Measurements from ENCODE around the gene NACC2. TPM values are rescaled to one million over a fixed set of nuclear protein-coding genes. Genes with fewer than 3 reads are reported as not detected.

The NACC2 gene
- total and polyA plus RNA-seq, 2 donors (not counting 1 experiment from before 2014, with no cell fraction given), result 12.3 to 18.2 TPM

DNA sequence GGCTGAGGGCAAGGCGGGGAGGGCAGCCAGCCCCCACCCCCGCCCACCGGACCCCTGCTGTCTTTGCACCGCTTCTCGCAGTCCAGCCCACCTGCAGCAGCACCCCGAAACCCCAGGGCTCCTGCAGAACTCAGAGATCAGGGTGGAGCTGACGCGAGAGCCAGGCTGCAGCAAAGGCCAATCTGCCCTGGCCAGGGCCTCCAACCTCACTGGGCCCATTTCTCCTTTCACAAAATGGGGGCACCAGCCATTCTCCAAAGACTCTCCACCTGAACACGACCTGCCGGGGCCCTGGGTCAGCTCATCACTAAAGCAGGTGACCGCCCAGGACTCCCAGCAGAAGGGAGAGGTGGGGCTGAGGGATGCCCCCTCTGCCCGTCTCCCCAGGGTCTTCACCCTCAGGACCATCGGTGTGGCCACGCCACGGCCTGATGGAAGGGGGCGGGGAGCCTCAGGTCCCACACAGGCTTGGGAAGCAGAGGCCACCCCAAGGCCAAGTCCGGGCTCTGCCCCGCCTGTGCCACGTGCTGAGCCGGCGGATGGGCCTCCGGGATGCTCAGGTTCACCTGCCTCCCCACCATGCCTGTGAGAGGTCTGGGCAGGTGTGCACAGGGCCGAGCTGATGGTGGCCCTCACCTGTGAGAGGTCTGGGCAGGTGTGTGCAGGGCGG lies 13.1 kb downstream of the NACC2 start:
- TF ChIP-seq, protein P1, sequence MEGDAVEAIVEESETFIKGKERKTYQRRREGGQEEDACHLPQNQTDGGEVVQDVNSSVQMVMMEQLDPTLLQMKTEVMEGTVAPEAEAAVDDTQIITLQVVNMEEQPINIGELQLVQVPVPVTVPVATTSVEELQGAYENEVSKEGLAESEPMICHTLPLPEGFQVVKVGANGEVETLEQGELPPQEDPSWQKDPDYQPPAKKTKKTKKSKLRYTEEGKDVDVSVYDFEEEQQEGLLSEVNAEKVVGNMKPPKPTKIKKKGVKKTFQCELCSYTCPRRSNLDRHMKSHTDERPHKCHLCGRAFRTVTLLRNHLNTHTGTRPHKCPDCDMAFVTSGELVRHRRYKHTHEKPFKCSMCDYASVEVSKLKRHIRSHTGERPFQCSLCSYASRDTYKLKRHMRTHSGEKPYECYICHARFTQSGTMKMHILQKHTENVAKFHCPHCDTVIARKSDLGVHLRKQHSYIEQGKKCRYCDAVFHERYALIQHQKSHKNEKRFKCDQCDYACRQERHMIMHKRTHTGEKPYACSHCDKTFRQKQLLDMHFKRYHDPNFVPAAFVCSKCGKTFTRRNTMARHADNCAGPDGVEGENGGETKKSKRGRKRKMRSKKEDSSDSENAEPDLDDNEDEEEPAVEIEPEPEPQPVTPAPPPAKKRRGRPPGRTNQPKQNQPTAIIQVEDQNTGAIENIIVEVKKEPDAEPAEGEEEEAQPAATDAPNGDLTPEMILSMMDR (conservative IDR thresholded peaks at IDR 0.05 in 1 of 2, IDR thresholded peaks at IDR 0.05 in 1 of 2; ENCODE audit: low read depth in 1 of 2, low read length in 2 of 2), result no peak
- no peak for TF ChIP-seq EZH2 (IDR thresholded peaks at IDR 0.05; ENCODE audit: low read length, missing control alignments)
- no peak overlapping the region for H3K4me2 ChIP-seq (ENCODE audit: extremely low read depth, insufficient read depth, low read length)
- H3K9me3 ChIP-seq (ENCODE audit: control insufficient read depth, insufficient read depth, low read depth, low read length), result no peaks in the 10 kb centered on the region
- no peaks in the 10 kb centered on the region for H3K4me1 ChIP-seq (ENCODE audit: control insufficient read depth, extremely low read depth, insufficient read depth, low read length)
- DNase-seq (ENCODE audit: low read depth in 2 of 2), result no peak
- no peak overlapping the region for H2AFZ ChIP-seq (ENCODE audit: low read length)
- no peaks in the 10 kb centered on the region for H4K20me1 ChIP-seq (ENCODE audit: control insufficient read depth, extremely low read depth, insufficient read depth, low read length)
- H3K27ac ChIP-seq (ENCODE audit: insufficient read depth, low read length), result no peak overlapping the region
- H3K27me3 ChIP-seq (ENCODE audit: control insufficient read depth, insufficient read depth, low read length), result no peaks in the 10 kb centered on the region
- no peak overlapping the region for H3K9ac ChIP-seq (ENCODE audit: insufficient read depth, low read length)
- H3K4me3 ChIP-seq (replicated peaks in 1 of 4; ENCODE audit: control extremely low read depth in 1 of 4, insufficient read depth in 1 of 4, low read depth in 3 of 4, low read length in 4 of 4), result no peak overlapping the region
- H3K79me2 ChIP-seq (ENCODE audit: control insufficient read depth, insufficient read depth, low read length), result peaks cover 44% of the 10 kb centered on the region
- H3K36me3 ChIP-seq (ENCODE audit: control insufficient read depth, insufficient read depth, low read length), result no peaks in the 10 kb centered on the region

DNA sequence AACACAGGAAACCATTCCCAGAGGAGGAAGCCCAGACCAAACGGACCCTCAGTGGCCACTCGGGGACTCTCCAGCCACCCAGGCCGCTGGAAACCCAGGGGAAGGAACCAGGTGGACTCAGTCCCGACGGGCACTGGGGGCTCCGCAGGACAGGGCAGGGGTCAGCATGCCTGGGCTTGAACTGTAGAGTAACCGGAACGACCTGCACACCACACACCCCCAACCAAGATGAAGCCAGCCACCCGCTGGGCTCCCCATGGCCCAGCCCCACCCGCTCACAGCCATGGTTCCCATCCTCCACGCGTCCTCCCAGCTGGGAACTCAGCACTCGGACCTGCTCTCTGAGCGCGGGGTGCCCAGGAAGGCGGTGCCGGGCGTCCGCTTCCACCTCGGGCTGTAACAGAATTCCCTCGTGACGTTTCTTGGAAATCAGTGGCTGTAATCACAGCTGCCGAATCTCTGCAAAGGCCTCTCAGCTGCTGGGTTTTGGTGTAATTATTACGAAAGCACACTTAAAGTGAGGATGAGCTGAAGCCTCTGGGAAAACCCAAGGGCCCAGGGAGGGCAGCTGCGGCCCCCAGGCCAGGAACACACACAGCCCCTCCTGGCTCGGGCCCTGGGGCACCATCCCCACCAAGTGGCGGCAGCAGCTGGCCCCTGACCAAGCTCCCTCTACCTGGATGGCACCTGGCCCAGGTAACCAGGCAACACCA lies 13.8 kb downstream of the NACC2 start:
- Histone ChIP-seq H3K4me2 (ENCODE audit: extremely low read depth, insufficient read depth, low read length) (no peak overlapping the region), H3K36me3 (ENCODE audit: control insufficient read depth, insufficient read depth, low read length) (no peaks in the 10 kb centered on the region), H3K9me3 (ENCODE audit: control insufficient read depth, insufficient read depth, low read depth, low read length) (no peaks in the 10 kb centered on the region), H3K27me3 (ENCODE audit: control insufficient read depth, insufficient read depth, low read length) (no peaks in the 10 kb centered on the region), H3K27ac (ENCODE audit: insufficient read depth, low read length) (peak overlapping the region; percentile 8), H3K4me1 (ENCODE audit: control insufficient read depth, extremely low read depth, insufficient read depth, low read length) (no peaks in the 10 kb centered on the region), H3K4me3 (replicated peaks in 1 of 4; ENCODE audit: control extremely low read depth in 1 of 4, insufficient read depth in 1 of 4, low read depth in 3 of 4, low read length in 4 of 4) (no peak overlapping the region), H3K9ac (ENCODE audit: insufficient read depth, low read length) (no peak overlapping the region), H2AFZ (ENCODE audit: low read length) (no peak overlapping the region), H3K79me2 (ENCODE audit: control insufficient read depth, insufficient read depth, low read length) (peaks cover 39% of the 10 kb centered on the region), H4K20me1 (ENCODE audit: control insufficient read depth, extremely low read depth, insufficient read depth, low read length) (no peaks in the 10 kb centered on the region)
- TF ChIP-seq EZH2 (IDR thresholded peaks at IDR 0.05; ENCODE audit: low read length, missing control alignments), result no peak
- TF ChIP-seq, protein P1 (conservative IDR thresholded peaks at IDR 0.05 in 1 of 2, IDR thresholded peaks at IDR 0.05 in 1 of 2; ENCODE audit: low read depth in 1 of 2, low read length in 2 of 2), result no peak
- DNase-seq (ENCODE audit: low read depth in 2 of 2), result peak in 1 of 2 donors; percentile 80

DNA sequence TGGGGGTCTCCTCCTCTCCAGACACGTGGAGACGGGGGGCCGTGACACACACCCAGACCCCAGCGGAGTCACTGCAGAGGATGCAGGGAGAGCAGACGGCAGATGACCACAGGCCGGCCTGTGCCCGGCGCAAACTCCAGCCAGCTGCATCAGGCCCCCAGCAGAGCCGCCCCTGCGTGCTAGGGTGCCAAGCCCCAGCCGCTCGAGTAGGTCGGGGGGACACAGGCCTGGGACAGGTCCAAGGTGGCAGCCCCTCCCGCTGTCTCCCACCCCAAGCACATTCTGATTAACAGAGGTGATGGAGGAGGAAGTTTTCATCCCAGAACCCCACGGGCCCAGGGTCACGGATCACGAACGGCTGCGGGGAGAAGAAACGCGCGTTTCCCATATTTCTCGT lies 14.4 kb downstream of the NACC2 start:
- Histone ChIP-seq H3K36me3 (ENCODE audit: control insufficient read depth, insufficient read depth, low read length) (no peaks in the 10 kb centered on the region), H3K27me3 (ENCODE audit: control insufficient read depth, insufficient read depth, low read length) (no peaks in the 10 kb centered on the region), H3K4me3 (replicated peaks in 1 of 4; ENCODE audit: control extremely low read depth in 1 of 4, insufficient read depth in 1 of 4, low read depth in 3 of 4, low read length in 4 of 4) (no peak overlapping the region), H3K4me1 (ENCODE audit: control insufficient read depth, extremely low read depth, insufficient read depth, low read length) (no peaks in the 10 kb centered on the region), H4K20me1 (ENCODE audit: control insufficient read depth, extremely low read depth, insufficient read depth, low read length) (no peaks in the 10 kb centered on the region), H2AFZ (ENCODE audit: low read length) (no peak overlapping the region), H3K79me2 (ENCODE audit: control insufficient read depth, insufficient read depth, low read length) (peaks cover 43% of the 10 kb centered on the region), H3K9ac (ENCODE audit: insufficient read depth, low read length) (no peak overlapping the region), H3K9me3 (ENCODE audit: control insufficient read depth, insufficient read depth, low read depth, low read length) (no peaks in the 10 kb centered on the region), H3K4me2 (ENCODE audit: extremely low read depth, insufficient read depth, low read length) (no peak overlapping the region), H3K27ac (ENCODE audit: insufficient read depth, low read length) (no peak overlapping the region)
- TF ChIP-seq, protein P1 (conservative IDR thresholded peaks at IDR 0.05 in 1 of 2, IDR thresholded peaks at IDR 0.05 in 1 of 2; ENCODE audit: low read depth in 1 of 2, low read length in 2 of 2), result no peak
- TF ChIP-seq EZH2 (IDR thresholded peaks at IDR 0.05; ENCODE audit: low read length, missing control alignments), result no peak
- DNase-seq (ENCODE audit: low read depth in 2 of 2), result no peak

All from fibroblast of lung (primary cell).